Upper lobe of right lung (tissue), 1 donor: ENCODE data around the gene XCR1. TPM values are rescaled to one million over a fixed set of nuclear protein-coding genes. Genes with fewer than 3 reads are reported as not detected.

ENCODE experiments used
- ATAC-seq: fragments of 200-7000 bp; cut with Tn5 transposase; one replicate; pipeline ENCODE4 v1.9.1; 2020; ENCODE audit warnings: mild to moderate bottlenecking, moderate library complexity
- DNase-seq: peaks from one replicate; pipeline ENCODE4 v3.0.0-alpha.2; 2020
- H3K27ac ChIP-seq: fragments of 200-600 bp; one replicate; pipeline ENCODE4 v1.8.0; 2022
- H3K27me3 ChIP-seq: fragments of 200-600 bp; one replicate; pipeline ENCODE4 v1.8.0; 2022; ENCODE audit warnings: mild to moderate bottlenecking
- H3K36me3 ChIP-seq: fragments of 200-600 bp; one replicate; pipeline ENCODE4 v1.8.0; 2022
- H3K4me1 ChIP-seq: fragments of 200-600 bp; one replicate; pipeline ENCODE4 v1.8.0; 2022
- H3K4me3 ChIP-seq: fragments of 200-600 bp; one replicate; pipeline ENCODE4 v1.8.0; 2022; ENCODE audit warnings: mild to moderate bottlenecking
- H3K9me3 ChIP-seq: fragments of 200-600 bp; one replicate; pipeline ENCODE4 v1.8.0; 2022
- intact Hi-C: fragments of 100-400 bp; cut with DNase I; formaldehyde crosslinking; loops from one replicate; pipeline ENCODE4 v1.11.0; 2022
- total RNA-seq: library from RNA; stranded (reverse); fragmentation: NEBNext Ultra II Directional; extraction: Animal tissue kit (Norgen Biotek cat#: 25700); gene quantifications from one replicate; pipeline ENCODE4 v1.2.1, GENCODE V29; 2021
- TF ChIP-seq, protein P1 (sequence below): fragments of 200-600 bp; IDR thresholded peaks from one replicate; pipeline ENCODE4 v1.8.0; 2022; ENCODE audit warnings: antibody characterized with exemption
- donor health status: DM: no; HTN: yes; CAD: no; lungs with severe emphysema.

Gene XCR1
- total RNA-seq, 1 donor from 2014 or later: 0.26 TPM

DNA sequence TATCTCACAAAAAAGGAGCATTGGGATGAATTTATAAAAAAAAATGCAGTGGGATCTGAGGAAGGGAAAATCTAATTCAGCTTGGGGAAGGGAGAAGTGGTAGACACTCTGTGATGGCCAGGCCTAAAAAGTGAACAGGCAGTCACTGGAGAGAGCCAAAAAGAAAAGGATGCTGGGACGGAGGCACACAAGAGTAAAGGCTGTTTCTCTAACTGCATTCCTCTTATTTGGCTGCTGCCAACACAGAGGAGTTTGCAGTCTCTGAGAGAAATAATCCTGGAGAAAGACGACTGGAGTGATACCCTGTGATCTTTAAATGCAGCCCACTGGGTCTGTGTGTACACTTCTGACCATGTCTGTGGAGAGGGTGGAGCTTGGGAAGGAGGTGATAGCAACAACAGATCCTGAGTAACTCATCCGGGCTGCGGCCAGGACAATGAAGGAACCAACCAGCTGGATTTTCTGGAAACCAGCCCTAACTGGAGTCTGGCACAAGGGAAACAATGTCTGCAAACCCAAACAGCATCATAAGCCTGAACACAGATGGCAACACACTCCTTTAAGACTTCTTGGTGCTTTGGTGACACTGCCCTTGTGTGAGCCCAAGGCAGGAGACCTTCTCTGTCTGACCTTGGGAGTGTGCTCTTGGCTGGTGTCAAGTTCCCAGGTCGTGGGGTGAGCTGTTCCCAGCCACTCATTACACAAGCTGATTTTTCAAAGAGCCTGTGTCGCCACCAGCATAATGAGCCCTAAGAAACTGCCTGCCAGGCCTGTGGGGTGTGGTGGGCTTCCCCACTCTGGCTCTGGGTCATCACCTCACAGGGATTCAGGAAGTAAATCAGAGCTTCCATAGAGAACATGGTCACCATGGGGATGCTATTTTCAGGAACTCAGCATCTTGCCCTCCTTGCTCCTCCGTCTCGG lies 39.7 kb downstream of the XCR1 start:
- peaks cover 20% of the 10 kb centered on the region for H3K36me3 ChIP-seq
- DNase-seq: no peak
- peak overlapping the region; percentile 63 for H3K27ac ChIP-seq
- no peak overlapping the region for H3K4me3 ChIP-seq
- H3K27me3 ChIP-seq: no peaks in the 10 kb centered on the region
- TF ChIP-seq, protein P1, sequence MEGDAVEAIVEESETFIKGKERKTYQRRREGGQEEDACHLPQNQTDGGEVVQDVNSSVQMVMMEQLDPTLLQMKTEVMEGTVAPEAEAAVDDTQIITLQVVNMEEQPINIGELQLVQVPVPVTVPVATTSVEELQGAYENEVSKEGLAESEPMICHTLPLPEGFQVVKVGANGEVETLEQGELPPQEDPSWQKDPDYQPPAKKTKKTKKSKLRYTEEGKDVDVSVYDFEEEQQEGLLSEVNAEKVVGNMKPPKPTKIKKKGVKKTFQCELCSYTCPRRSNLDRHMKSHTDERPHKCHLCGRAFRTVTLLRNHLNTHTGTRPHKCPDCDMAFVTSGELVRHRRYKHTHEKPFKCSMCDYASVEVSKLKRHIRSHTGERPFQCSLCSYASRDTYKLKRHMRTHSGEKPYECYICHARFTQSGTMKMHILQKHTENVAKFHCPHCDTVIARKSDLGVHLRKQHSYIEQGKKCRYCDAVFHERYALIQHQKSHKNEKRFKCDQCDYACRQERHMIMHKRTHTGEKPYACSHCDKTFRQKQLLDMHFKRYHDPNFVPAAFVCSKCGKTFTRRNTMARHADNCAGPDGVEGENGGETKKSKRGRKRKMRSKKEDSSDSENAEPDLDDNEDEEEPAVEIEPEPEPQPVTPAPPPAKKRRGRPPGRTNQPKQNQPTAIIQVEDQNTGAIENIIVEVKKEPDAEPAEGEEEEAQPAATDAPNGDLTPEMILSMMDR: no peak
- peaks cover 65% of the 10 kb centered on the region for H3K4me1 ChIP-seq
- peak; percentile 11 for ATAC-seq
- H3K9me3 ChIP-seq: no peaks in the 10 kb centered on the region
- intact Hi-C loops: no loop called here

DNA sequence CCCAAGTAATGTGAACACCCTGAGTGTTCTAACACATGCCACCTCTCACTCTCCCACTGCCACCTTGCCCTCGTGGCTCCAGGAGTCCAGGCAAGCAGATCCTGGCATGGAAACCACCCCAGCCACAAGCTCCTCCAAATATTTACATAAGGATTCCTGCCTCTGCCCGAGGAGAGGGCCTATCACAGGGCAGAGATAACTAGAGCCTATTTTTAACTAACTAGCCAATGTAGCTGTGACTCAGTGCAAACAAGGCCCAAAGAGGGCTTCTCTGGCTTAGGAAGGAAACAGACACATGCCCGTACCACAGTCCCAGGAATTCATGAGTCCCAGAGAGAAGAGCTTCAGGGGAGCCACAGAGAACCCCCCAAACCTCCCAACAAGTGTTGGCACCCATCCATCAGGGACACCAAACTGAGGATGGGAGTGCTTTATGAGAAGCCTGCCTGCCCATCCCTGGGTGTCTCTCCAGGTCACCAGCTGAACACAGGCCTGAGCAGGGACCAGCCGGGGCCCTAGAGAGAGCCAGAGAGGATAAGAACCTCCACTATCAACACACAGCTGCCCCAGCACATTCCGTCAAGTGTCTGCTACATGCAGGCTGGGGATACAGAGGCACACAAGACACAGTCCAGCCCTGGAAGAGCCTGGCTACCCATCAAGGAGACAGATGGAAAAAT lies 40.8 kb downstream of the XCR1 start:
- ATAC-seq: peak; percentile 84
- TF ChIP-seq, protein P1: no peak
- Histone ChIP-seq H3K36me3 (peaks cover 32% of the 10 kb centered on the region), H3K9me3 (no peaks in the 10 kb centered on the region), H3K27me3 (no peaks in the 10 kb centered on the region), H3K4me1 (peaks cover 53% of the 10 kb centered on the region), H3K4me3 (no peak overlapping the region), H3K27ac (peak overlapping the region; percentile 63)
- intact Hi-C loops: no loop called here
- DNase-seq: peak; percentile 64

DNA sequence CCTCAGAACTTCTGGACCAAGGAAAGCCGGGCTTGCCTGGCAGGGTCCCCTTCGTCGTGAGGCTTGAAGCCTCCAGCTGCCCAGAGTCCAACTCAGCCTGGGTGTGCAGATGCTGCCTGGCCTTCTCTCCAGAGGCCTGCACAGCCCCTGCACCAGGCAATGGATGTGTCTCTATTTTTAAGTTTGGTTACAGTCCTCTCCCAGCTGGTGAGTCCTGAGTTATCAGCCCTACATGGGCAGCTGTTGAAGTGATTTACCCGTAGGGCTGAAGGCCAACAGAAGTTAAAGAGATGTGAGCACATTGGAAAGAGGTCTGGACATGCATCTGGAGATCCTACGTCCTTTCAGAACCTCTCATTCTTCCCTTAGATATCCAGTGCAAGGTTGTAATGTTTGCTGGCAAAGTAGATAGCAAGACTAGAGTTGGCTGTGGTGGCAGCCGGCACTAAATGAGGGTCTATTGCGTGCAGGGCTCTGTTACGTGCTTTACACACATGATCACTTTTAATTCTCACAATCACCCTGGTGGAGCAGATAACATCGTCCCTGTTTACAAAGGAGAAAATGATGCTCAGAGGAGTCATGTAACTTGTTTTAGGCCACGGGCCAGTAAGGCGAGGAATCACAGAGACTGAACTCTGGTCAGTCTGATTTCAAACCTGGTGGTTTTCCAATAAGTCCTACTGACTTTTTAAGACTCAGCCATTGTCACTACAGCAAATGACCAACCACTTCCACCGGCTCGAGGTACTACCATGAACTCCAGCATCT lies 41.6 kb downstream of the XCR1 start:
- H3K36me3 ChIP-seq: peaks cover 39% of the 10 kb centered on the region
- no peaks in the 10 kb centered on the region for H3K27me3 ChIP-seq
- DNase-seq (no peak), ATAC-seq (no peak)
- peaks cover 53% of the 10 kb centered on the region for H3K4me1 ChIP-seq
- TF ChIP-seq, protein P1: no peak
- intact Hi-C loops: no loop called here
- no peak overlapping the region for H3K4me3 ChIP-seq
- no peaks in the 10 kb centered on the region for H3K9me3 ChIP-seq
- peak overlapping the region; percentile 63 for H3K27ac ChIP-seq

DNA sequence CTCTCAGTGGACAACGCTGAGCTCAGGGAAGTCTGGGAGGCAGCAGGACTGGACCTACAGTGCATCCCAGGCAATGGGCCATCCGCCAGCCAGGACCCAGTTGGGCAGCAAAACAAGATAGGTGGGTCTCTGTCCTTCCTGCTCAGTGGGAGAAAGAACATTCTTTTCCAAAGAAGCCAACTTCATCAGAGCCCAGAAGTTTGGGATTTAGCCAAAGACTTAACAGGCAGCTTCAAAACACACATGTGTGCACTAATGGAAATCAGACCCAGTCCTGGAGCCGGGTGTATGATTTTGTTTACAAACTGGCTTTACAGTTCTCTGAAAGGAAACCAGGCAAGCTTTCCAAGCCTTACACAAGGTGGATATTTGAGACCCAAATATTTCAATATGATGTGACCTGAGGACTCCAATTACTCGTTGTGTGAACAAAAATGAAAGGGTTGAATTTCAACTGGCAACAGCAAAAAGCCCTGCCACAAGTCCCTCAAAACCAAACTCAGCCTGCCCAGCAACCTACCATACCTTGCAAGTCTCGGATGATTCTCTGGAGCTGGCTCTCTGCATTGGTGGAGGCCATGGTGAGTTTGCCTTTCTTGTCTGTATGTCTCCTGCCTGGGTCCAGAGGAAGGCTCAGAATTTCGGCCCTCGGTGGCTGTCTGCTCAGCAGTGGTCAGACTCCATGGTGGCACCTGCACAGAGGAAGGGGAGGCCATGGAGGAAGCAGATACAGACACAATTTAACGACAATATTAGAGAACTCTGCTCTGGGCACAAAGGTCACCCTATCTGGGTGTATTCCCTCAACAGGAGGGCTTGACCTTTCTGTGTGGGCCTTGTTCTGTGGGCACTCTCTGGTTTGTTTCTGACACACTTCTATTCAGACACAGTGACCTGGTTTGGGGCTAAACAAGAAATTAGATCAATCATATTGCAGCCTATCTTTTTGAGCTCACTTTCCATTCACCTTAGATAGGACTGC lies 42.7 kb downstream of the XCR1 start:
- Histone ChIP-seq H3K9me3 (no peaks in the 10 kb centered on the region), H3K36me3 (peaks cover 49% of the 10 kb centered on the region), H3K4me3 (no peak overlapping the region), H3K4me1 (peaks cover 48% of the 10 kb centered on the region), H3K27me3 (no peaks in the 10 kb centered on the region), H3K27ac (peak overlapping the region; percentile 63)
- TF ChIP-seq, protein P1: no peak
- DNase-seq (no peak), ATAC-seq (no peak)
- intact Hi-C loops: no loop called here
